Measurements from ENCODE around the gene LDLRAD4.

DNA sequence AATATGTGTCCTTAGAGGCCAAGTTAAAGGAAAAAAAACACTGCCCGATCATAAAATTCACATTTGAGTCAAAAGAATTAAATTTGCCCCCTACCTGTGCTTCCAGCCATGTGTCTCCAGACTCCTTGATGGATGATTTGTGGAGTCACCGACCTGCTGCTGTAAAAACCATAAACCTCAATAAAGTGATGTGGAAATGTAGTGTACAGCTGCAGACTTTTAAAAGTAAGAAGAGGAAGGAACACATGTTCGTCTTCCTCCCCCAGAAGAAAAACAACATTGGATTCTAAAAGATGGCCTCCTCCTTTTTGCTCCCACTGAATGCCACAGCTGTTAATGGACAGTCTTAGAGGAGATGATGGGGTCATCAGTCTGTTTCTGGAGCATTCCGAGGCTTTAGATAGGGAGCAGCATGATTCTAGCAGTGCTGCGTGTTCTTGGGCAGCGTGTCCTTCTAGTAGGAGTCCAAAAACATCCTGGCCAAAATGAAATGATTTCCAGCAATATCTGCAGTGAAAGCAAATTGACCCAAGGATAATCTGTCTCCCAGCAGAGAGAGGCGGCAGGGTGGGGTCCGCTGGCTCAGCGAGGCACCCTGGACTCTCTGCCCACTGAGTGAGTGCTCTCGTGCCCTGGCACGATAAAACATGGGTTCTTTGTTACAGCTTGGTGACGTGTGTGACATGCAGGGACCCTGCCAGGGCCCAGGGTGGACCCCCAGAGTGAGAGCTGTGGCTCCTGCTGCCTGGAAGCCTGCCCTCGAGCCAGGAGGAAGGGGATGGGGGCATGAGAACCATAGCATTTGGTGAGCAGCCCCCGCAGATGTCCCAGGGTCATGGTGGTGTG is 311.7 kb downstream of the LDLRAD4 start:
- TF ChIP-seq, protein P1, sequence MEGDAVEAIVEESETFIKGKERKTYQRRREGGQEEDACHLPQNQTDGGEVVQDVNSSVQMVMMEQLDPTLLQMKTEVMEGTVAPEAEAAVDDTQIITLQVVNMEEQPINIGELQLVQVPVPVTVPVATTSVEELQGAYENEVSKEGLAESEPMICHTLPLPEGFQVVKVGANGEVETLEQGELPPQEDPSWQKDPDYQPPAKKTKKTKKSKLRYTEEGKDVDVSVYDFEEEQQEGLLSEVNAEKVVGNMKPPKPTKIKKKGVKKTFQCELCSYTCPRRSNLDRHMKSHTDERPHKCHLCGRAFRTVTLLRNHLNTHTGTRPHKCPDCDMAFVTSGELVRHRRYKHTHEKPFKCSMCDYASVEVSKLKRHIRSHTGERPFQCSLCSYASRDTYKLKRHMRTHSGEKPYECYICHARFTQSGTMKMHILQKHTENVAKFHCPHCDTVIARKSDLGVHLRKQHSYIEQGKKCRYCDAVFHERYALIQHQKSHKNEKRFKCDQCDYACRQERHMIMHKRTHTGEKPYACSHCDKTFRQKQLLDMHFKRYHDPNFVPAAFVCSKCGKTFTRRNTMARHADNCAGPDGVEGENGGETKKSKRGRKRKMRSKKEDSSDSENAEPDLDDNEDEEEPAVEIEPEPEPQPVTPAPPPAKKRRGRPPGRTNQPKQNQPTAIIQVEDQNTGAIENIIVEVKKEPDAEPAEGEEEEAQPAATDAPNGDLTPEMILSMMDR (IDR thresholded peaks at IDR 0.05), result no peak
- no peak for TF ChIP-seq POLR2AphosphoS5 (IDR thresholded peaks at IDR 0.05)
- no peak for TF ChIP-seq POLR2A (IDR thresholded peaks at IDR 0.05; ENCODE audit: low read depth)
- no peak for TF ChIP-seq EP300 (IDR thresholded peaks at IDR 0.05)
